Gastrocnemius medialis (tissue), 4 donors: ENCODE data around the gene CCSER2.

Source experiments
- CTCF ChIP-seq, 5 experiments: fragments of 450-650 bp in 3 of 5; fragments of 200-600 bp in 2 of 5; sonication (generic) in 2 of 5; IDR thresholded peaks in 4 of 5; conservative IDR thresholded peaks in 1 of 5; 1 replicate in 4 of 5; 2 replicates in 1 of 5; pipeline ENCODE4 v1.5.1; 2016 to 2019; ENCODE audit warnings: antibody characterized with exemption in 5 of 5, mild to moderate bottlenecking in 3 of 5, moderate library complexity in 3 of 5
- POLR2A ChIP-seq, 2 donors: fragments of 450-650 bp; IDR thresholded peaks; one replicate each; pipeline ENCODE4 v1.6.1; 2017; ENCODE audit warnings: antibody characterized with exemption in 2 of 2, mild to moderate bottlenecking in 2 of 2, moderate library complexity in 2 of 2

- TF ChIP-seq CTCF (IDR thresholded peaks at IDR 0.05 in 4 of 5, conservative IDR thresholded peaks at IDR 0.05 in 1 of 5) = no peak
- TF ChIP-seq POLR2A (IDR thresholded peaks at IDR 0.05) = no peak
Observed at GRCh38 chr10:84342584-84342983, 14.2 kb downstream of the CCSER2 start.
